K562 (cell line): ENCODE results near the gene PRC1. TPM values are rescaled to one million over a fixed set of nuclear protein-coding genes. Genes with fewer than 3 reads are reported as not detected.

ENCODE experiments used
- ATAC-seq: fragments of 200-7000 bp; cut with Tn5 transposase; 3 replicates; pipeline ENCODE4 v1.9.1; 2020; ENCODE audit warnings: moderate library complexity
- BruUV-seq: library from RNA; stranded (reverse); fragments of 400-500 nt; replicated peaks from 2 replicates; lab custom pipeline; 2021; lab: Mats Ljungman, UMichigan
- CTCF ChIA-PET: fragments of 300-600 bp; formaldehyde crosslinking; extraction: SDS; loops from one replicate; lab custom pipeline; 2021; ENCODE audit warnings: low intra/inter-chr PET ratio; lab: Yijun Ruan, JAX
- POLR2A ChIA-PET: fragments of 300-600, 350-650 bp; sonication (Branson Sonifier 250); formaldehyde crosslinking; extraction: SDS; loops from one replicate; lab custom pipeline; 2021; ENCODE audit warnings: antibody characterized with exemption, inconsistent platforms; lab: Yijun Ruan, JAX
- DNase-seq, 4 experiments: peaks; one replicate each; pipeline versions ENCODE4 v3.0.0 to v3.0.0-alpha.2; 2011 to 2018; ENCODE audit warnings: low spot score in 3 of 4, mixed read lengths in 3 of 4; ENCODE audit errors: extremely low read depth in 1 of 4
- FAIRE-seq: peaks from 2 replicates; lab custom pipeline; 2011; peaks lifted over from hg19 to GRCh38; lab: Jason Lieb, UNC
- H2AFZ ChIP-seq: 2 replicates; pipeline ENCODE4 v1.6.0; 2011; ENCODE audit warnings: low read depth, low read length, control low read depth, inconsistent platforms
- H3K27ac ChIP-seq: fragments of 200-600 bp; 3 replicates; pipeline ENCODE4 v1.8.0; 2011; ENCODE audit warnings: low read depth, mild to moderate bottlenecking, control low read depth, inconsistent platforms, low read length, moderate library complexity, mixed read lengths; ENCODE audit errors: extremely low read depth
- H3K27me3 ChIP-seq, 2 experiments: fragments of 300-600 bp in 1 of 2; 2 replicates in 1 of 2; 3 replicates in 1 of 2; pipeline versions ENCODE4 v1.6.0 to v1.8.0; 2011; ENCODE audit warnings: inconsistent platforms in 2 of 2, low read length in 2 of 2, mild to moderate bottlenecking in 1 of 2, mixed read lengths in 1 of 2, moderate library complexity in 1 of 2; ENCODE audit not compliant: control insufficient read depth in 2 of 2, insufficient read depth in 2 of 2
- H3K36me3 ChIP-seq: fragments of 300-600 bp; 3 replicates; pipeline ENCODE4 v1.8.0; 2011; ENCODE audit warnings: mild to moderate bottlenecking, low read length, inconsistent platforms; ENCODE audit not compliant: control insufficient read depth, insufficient read depth
- H3K4me1 ChIP-seq, 2 experiments: fragments of 200-600 bp in 1 of 2; replicated peaks in 1 of 2; 2 replicates in 1 of 2; 3 replicates in 1 of 2; pipeline versions ENCODE4 v1.5.1 to v1.8.0; 2011; ENCODE audit warnings: inconsistent platforms in 2 of 2, low read length in 2 of 2, mild to moderate bottlenecking in 1 of 2, mixed read lengths in 1 of 2, moderate library complexity in 1 of 2; ENCODE audit not compliant: control insufficient read depth in 2 of 2, insufficient read depth in 2 of 2
- H3K4me2 ChIP-seq: 2 replicates; pipeline ENCODE4 v1.6.1; 2011; ENCODE audit warnings: low read length, control low read depth, inconsistent platforms, mixed read lengths; ENCODE audit not compliant: insufficient read depth
- H3K4me3 ChIP-seq: fragments of 200-600 bp; sonication (generic), shearing (Covaris generic); 2 replicates; pipeline ENCODE4 v1.5.1; 2016; ENCODE audit warnings: control low read depth, inconsistent platforms
- H3K79me2 ChIP-seq: fragments of 200-600 bp; 3 replicates; pipeline ENCODE4 v1.8.0; 2011; ENCODE audit warnings: low read length, inconsistent platforms; ENCODE audit not compliant: control insufficient read depth, insufficient read depth
- H3K9ac ChIP-seq, 2 experiments: 2 replicates each; pipeline versions ENCODE4 v1.6.0 to v1.6.1; 2011; ENCODE audit warnings: low read depth in 2 of 2, low read length in 2 of 2, control low read depth in 1 of 2, inconsistent platforms in 1 of 2, mild to moderate bottlenecking in 1 of 2, mixed read lengths in 1 of 2; ENCODE audit not compliant: insufficient read depth in 1 of 2
- H3K9me1 ChIP-seq: one replicate; pipeline ENCODE4 v1.6.0; 2011; ENCODE audit warnings: inconsistent platforms, mild to moderate bottlenecking, low read length, moderate library complexity; ENCODE audit not compliant: control insufficient read depth, insufficient read depth
- H3K9me3 ChIP-seq: replicated peaks from 2 replicates; pipeline ENCODE4 v1.5.1; 2011; ENCODE audit warnings: low read depth, low read length, inconsistent platforms; ENCODE audit not compliant: control insufficient read depth, insufficient read depth
- H4K20me1 ChIP-seq: replicated peaks from 2 replicates; pipeline ENCODE4 v1.6.1; 2011; ENCODE audit warnings: low read length, inconsistent platforms, mixed read lengths; ENCODE audit not compliant: control insufficient read depth, insufficient read depth
- CTBP1 ChIP-seq: fragments of 450-650 bp; IDR thresholded peaks from 2 replicates; pipeline ENCODE4 v1.6.1; 2016; ENCODE audit warnings: borderline replicate concordance
- FOS ChIP-seq: IDR thresholded peaks from 3 replicates; pipeline ENCODE4 v1.6.1; 2011; ENCODE audit not compliant: insufficient read length; ENCODE audit errors: extremely low read depth
- FOSL1 ChIP-seq: fragments of 200-800 bp; sonication (Bioruptor generic); conservative IDR thresholded peaks from 2 replicates; pipeline ENCODE4 v1.6.1; 2016; ENCODE audit warnings: missing genetic modification characterization, missing compliant biosample characterization
- HMGXB4 ChIP-seq: sonication (generic); formaldehyde crosslinking; IDR thresholded peaks from 2 replicates; pipeline ENCODE4 v1.8.1; 2023; ENCODE audit warnings: mild to moderate bottlenecking, missing genetic modification reagents
- HNRNPK ChIP-seq: fragments of 200-400 bp; formaldehyde crosslinking; IDR thresholded peaks from one replicate; pipeline ENCODE4 v1.6.1; 2018; ENCODE audit warnings: mild to moderate bottlenecking, low read depth, low read length; ENCODE audit not compliant: poor library complexity, severe bottlenecking
- NFRKB ChIP-seq: fragments of 450-650 bp; IDR thresholded peaks from 2 replicates; pipeline ENCODE4 v1.6.1; 2016; ENCODE audit warnings: low read depth
- PHF20 ChIP-seq: fragments of 450-650 bp; IDR thresholded peaks from 2 replicates; pipeline ENCODE4 v1.6.1; 2018; ENCODE audit not compliant: partially characterized antibody
- RNF2 ChIP-seq: sonication (generic); IDR thresholded peaks from 2 replicates; pipeline ENCODE4 v1.6.1; 2016
- USF2 ChIP-seq: sonication (generic); formaldehyde crosslinking; IDR thresholded peaks from 2 replicates; pipeline ENCODE4 v1.5.0; 2020; ENCODE audit warnings: missing genetic modification reagents
- ZNF609 ChIP-seq: sonication (generic); formaldehyde crosslinking; IDR thresholded peaks from 2 replicates; pipeline ENCODE4 v1.8.1; 2023; ENCODE audit warnings: missing genetic modification reagents, mild to moderate bottlenecking, borderline replicate concordance
- WGBS: fragments of 100-300 bp; shearing (Covaris generic); methylation state at CpG from one replicate; pipeline ENCODE4 v1.1.6; 2016; ENCODE audit warnings: low coverage, mixed read lengths; ENCODE audit not compliant: insufficient coverage; ENCODE audit errors: missing lambda C conversion rate; 5-methylcytosine and 5-hydroxymethylcytosine counted together
- in situ Hi-C: fragments of 300-500 bp; cut with MboI; formaldehyde crosslinking; loops from 4 replicates; pipeline ENCODE4 v1.15.0; 2018; ENCODE audit warnings: inconsistent platforms, mixed read lengths
- intact Hi-C: fragments of 100-400 bp; cut with micrococcal nuclease; formaldehyde crosslinking; loops from 2 replicates; pipeline ENCODE4 v1.14.2; 2022
- polyA plus RNA-seq, 8 experiments: library from polyadenylated mRNA; depleted of rRNA in 4 of 8; stranded (reverse) in 5 of 8; unstranded in 3 of 8; fragments of >200 nt; fragmentation: Nextera tagmentation in 2 of 8; fragmentation: Illumina TruSeq in 1 of 8; extraction: Ambion mirVana in 2 of 8; extraction: Trizol in 1 of 8; gene quantifications; 2 replicates each; pipeline versions ENCODE4 v1.2.1 to v1.2.3, GENCODE V29; 2011 to 2014; ENCODE audit warnings: inconsistent platforms in 1 of 8, missing spikeins in 1 of 8
- total RNA-seq, 7 experiments: library from RNA; depleted of rRNA in 6 of 7; stranded (reverse); fragments of >200 nt in 6 of 7; fragmentation: Illumina TruSeq in 2 of 7; extraction: Trizol in 2 of 7; gene quantifications; 2 replicates each; pipeline versions ENCODE4 v1.2.1 to v1.2.3, GENCODE V29; 2011 to 2021; ENCODE audit warnings: low replicate concordance in 1 of 7
- TF ChIP-seq, protein P1 (sequence below): sonication (generic); formaldehyde crosslinking; IDR thresholded peaks from 2 replicates; pipeline ENCODE4 v1.8.0; 2022; ENCODE audit warnings: missing genetic modification reagents, mild to moderate bottlenecking, moderate library complexity, borderline replicate concordance

The PRC1 gene
- total and polyA plus RNA-seq, 9 of the 15 experiments (the other 6 are each of a cell fraction or from before 2014, with no cell fraction given) = 156 to 391 (median 240) TPM

DNA sequence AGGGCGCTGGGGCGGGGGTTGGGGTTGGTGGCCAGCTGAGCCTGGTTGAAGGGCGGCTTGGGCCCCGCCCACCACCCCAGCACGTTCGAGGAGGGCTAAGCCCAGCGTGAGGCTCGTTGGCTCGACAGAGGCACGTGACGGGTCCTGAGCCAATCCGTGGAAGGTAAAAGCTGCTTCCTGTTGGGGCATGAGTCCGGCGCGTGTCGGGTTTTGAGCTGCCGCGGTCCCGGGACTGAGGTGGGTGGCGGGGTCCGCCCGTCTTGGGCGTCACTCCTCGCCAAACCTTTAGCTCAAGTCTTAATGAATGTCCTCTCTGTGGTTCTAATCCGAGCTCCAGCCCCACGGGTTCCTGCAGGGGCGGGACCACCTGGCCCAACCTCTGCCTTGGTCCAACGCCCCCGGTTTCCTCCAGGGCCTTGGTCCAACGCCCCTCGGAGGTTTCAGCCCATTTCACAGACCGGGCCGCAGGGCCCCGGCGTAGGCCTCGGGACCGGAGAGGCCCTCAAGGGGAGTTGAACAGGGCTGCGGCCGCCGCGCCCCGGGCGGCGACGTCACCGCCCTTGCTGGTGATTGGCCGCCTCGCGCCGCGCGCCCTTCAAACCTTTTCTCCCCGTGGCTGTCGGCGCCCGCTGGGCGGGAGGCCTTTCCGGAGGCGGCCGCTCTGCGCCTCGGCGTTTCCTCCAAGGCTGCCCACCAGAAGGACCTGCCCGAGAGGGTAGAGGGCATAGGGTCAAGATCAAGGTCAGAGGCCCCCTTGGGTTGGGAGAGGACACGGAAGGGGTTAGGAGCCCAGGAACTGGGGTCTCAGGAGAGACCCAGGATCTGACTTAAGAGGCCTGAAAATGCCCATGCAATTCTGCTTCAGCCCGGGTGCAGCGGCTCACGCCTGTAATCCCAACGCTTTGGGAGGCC, 39.4 kb downstream of the PRC1 start, which contains the start of gene RCCD1:
RCCD1 (plus strand) TSS at position 173 of the 912 bp plus-strand sequence. CDS start 1,851 bp downstream, outside the sequence.
- peak; percentile 96 for ATAC-seq
- Histone ChIP-seq H3K4me3 (peak within 1 kb of the TSS; percentile 50), H2AFZ (peak within 1 kb of the TSS; percentile 64), H3K36me3 (peaks cover 63% of the 10 kb centered on the region), H3K27ac (peak within 1 kb of the TSS; percentile 95), H3K4me1 (peaks cover 9 to 49% of the 10 kb centered on the region in 2 experiments; a peak in 4 of 5 replicates), H3K79me2 (peaks cover 27% of the 10 kb centered on the region), H3K9me3 (no peaks in the 10 kb centered on the region), H3K9me1 (peaks cover under 1% of the 10 kb centered on the region), H4K20me1 (no peaks in the 10 kb centered on the region), H3K9ac (peak within 1 kb of the TSS; percentile 92 to 93), H3K4me2 (peak within 1 kb of the TSS; percentile 79), H3K27me3 (no peaks in the 10 kb centered on the region)
- CTCF ChIA-PET = no interaction called here
- POLR2A ChIA-PET = interaction anchor here (0.6 to 2.6 kb wide), 18 partner anchors 9 to 310 kb away, joined by 3 to 14 read pairs (median 4); partner anchors contain the start of genes UNC45A and VPS33B
- peak; percentile 97 to 98 (median 98) for DNase-seq
- intact Hi-C loops = loop anchor here (5.0 kb wide), 1 partner anchor 37 kb away; the partner anchor contains the start of gene PRC1
- peak; percentile 98 for FAIRE-seq
- in situ Hi-C loops = no loop called here
- BruUV-seq = TSS peak; percentile 73
- WGBS = under 1% methylated on average over 62 of the region's 69 CpGs
- TF ChIP-seq FOSL1 (tag) (peak; percentile 66), NFRKB (peak; percentile 90), HMGXB4 (CRISPR knock-in tag) (peak; percentile 90; the same call in 1 of the 2 replicates), PHF20 (peak; percentile 79), CTBP1 (peak; percentile 69; the same call in 1 of the 2 replicates), RNF2 (peak; percentile 60; the same call in 1 of the 2 replicates), HNRNPK (peak; percentile 32), USF2 (CRISPR knock-in tag) (peak; percentile 99), FOS (peak; percentile 67), ZNF609 (CRISPR knock-in tag) (0 out of 2 replicates have a peak, but pooled peaks have one; percentile 66)
- TF ChIP-seq, protein P1, sequence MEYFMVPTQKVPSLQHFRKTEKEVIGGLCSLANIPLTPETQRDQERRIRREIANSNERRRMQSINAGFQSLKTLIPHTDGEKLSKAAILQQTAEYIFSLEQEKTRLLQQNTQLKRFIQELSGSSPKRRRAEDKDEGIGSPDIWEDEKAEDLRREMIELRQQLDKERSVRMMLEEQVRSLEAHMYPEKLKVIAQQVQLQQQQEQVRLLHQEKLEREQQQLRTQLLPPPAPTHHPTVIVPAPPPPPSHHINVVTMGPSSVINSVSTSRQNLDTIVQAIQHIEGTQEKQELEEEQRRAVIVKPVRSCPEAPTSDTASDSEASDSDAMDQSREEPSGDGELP (CRISPR knock-in tag) = peak; percentile 97
